Adrenal gland (tissue), 12 donors: Measurements from ENCODE around the gene FHAD1. TPM values are rescaled to one million over a fixed set of nuclear protein-coding genes. Genes with fewer than 3 reads are reported as not detected.
"Not testable (repeated sequence)": the region's sequence is repeated elsewhere in the genome, so short reads cannot be mapped to it uniquely, and the experiment has no call there.

ENCODE experiments used
- DNase-seq, 7 donors: peaks; one replicate each; pipeline ENCODE4 v3.0.0-alpha.2; 2019 to 2020
- H3K27ac ChIP-seq, 5 donors: fragments of 200-600 bp; sonication (generic) in 4 of 5; 1 replicate in 3 of 5; 2 replicates in 2 of 5; pipeline versions ENCODE4 v1.5.1 to v1.8.0; 2016 to 2020; ENCODE audit warnings: mild to moderate bottlenecking in 1 of 5
- H3K27me3 ChIP-seq: fragments of 200-600 bp; 2 replicates; pipeline ENCODE4 v1.8.0; 2021
- H3K36me3 ChIP-seq, 2 donors: fragments of 200-600 bp; replicated peaks in 1 of 2; 1 replicate in 1 of 2; 2 replicates in 1 of 2; pipeline versions ENCODE4 v1.5.1 to v1.8.0; 2018 to 2022
- H3K4me1 ChIP-seq, 2 donors: fragments of 200-600 bp; replicated peaks in 1 of 2; 1 replicate in 1 of 2; 2 replicates in 1 of 2; pipeline versions ENCODE4 v1.5.1 to v1.8.0; 2018 to 2021
- H3K4me3 ChIP-seq, 4 donors: fragments of 200-600 bp; sonication (generic) in 3 of 4; one replicate each; pipeline ENCODE4 v1.5.1; 2016 to 2018
- H3K9me3 ChIP-seq, 3 donors: fragments of 200-600 bp; sonication (generic) in 1 of 3; replicated peaks in 1 of 3; 1 replicate in 2 of 3; 2 replicates in 1 of 3; pipeline versions ENCODE4 v1.5.1 to v1.8.0; 2016 to 2021
- CTCF ChIP-seq, 6 experiments: fragments of 450-650 bp in 4 of 6; fragments of 200-600 bp in 2 of 6; sonication (generic) in 1 of 6; IDR thresholded peaks; 1 replicate in 5 of 6; 2 replicates in 1 of 6; pipeline versions ENCODE4 v1.5.1 to v1.8.0; 2016 to 2021; ENCODE audit warnings: antibody characterized with exemption in 6 of 6, mild to moderate bottlenecking in 2 of 6, moderate library complexity in 1 of 6
- POLR2A ChIP-seq, 2 donors: fragments of 450-650 bp; IDR thresholded peaks; one replicate each; pipeline ENCODE4 v1.6.1; 2017; ENCODE audit warnings: antibody characterized with exemption in 2 of 2, mild to moderate bottlenecking in 2 of 2, moderate library complexity in 1 of 2
- WGBS, 4 donors: extraction: QIAGEN DNeasy Blood & Tissue Kit in 2 of 4; methylation state at CpG; one replicate each; pipeline versions ENCODE4 v1.1.5 to v1.1.7; 2013 to 2017; 5-methylcytosine and 5-hydroxymethylcytosine counted together
- intact Hi-C, 2 donors: fragments of 100-400 bp; cut with DNase I; formaldehyde crosslinking; loops; one replicate each; pipeline versions ENCODE4 v1.14.1 to v1.15.0; 2022 to 2023
- polyA plus RNA-seq, 3 donors: library from polyadenylated mRNA; stranded (reverse); fragments of 200-250 nt in 2 of 3; fragments of 350-450 nt in 1 of 3; fragmentation: Illumina TruSeq in 1 of 3; extraction: RNeasy Lipid Tissue Mini Kit (QIAGEN cat#74804) in 1 of 3; gene quantifications; one replicate each; pipeline ENCODE4 v1.2.3, GENCODE V29; 2013 to 2014
- total RNA-seq, 9 donors: library from RNA; depleted of rRNA in 4 of 9; stranded (reverse); fragments of >200 nt in 4 of 9; fragments of 120-200 nt in 1 of 9; fragmentation: NEBNext Ultra II Directional in 1 of 9; extraction: Animal tissue kit (Norgen Biotek cat#: 25700) in 1 of 9; gene quantifications; one replicate each; pipeline versions ENCODE4 v1.1.0 to v1.2.4, GENCODE V29; 2013 to 2023
- donor health status: healthy with polysubstance abuse.
- donor health status: Bipolar disorder and iron deficiency.
- donor health status: DM: yes; HTN: yes; CAD: no.
- donor health status: DM: no; HTN: no; CAD: no.
- donor health status: DM: no; HTN: no; CAD: no.
- donor health status: DM: yes; HTN: yes; CAD: no.

FHAD1 gene
- total and polyA plus RNA-seq, 12 donors, result 0.09 to 1.6 (median 0.57) TPM; not detected in 1

- H3K4me3 ChIP-seq, result no peak overlapping the region
- peak overlapping the region in 1 of 5 donors; percentile 91 for H3K27ac ChIP-seq
- peak in 2 of 7 donors; percentile 35 to 43 for DNase-seq
- intact Hi-C loops, result loop anchor here in 1 of 2 donors (5.0 kb wide), 1 partner anchor 105 kb away; no protein-coding TSS in a partner anchor
- H3K27me3 ChIP-seq, result no peaks in the 10 kb centered on the region
- H3K4me1 ChIP-seq, result peaks cover 4 to 17% of the 10 kb centered on the region in 2 donors
- H3K36me3 ChIP-seq, result peaks cover 0 to 8% of the 10 kb centered on the region in 2 donors
- no peaks in the 10 kb centered on the region for H3K9me3 ChIP-seq
- TF ChIP-seq CTCF (IDR thresholded peaks at IDR 0.05), result no peak
- TF ChIP-seq POLR2A (IDR thresholded peaks at IDR 0.05), result no peak
- WGBS, 4 donors, result 61 to 69% (median 67%) methylated on average over 8 to 9 of the region's 9 CpGs
Observed at GRCh38 chr1:15432324-15432723, 185.3 kb downstream of the FHAD1 start.

GRCh38 chr1:15433471-15433870 is 186.4 kb downstream of the FHAD1 start:
- peaks cover 0 to 12% of the 10 kb centered on the region in 2 donors for H3K4me1 ChIP-seq
- intact Hi-C loops, result loop anchor here in 1 of 2 donors (5.0 kb wide), 1 partner anchor 106 kb away; no protein-coding TSS in a partner anchor
- peak in 1 of 7 donors; percentile 17 for DNase-seq
- no peak overlapping the region for H3K27ac ChIP-seq
- no peaks in the 10 kb centered on the region for H3K27me3 ChIP-seq
- no peaks in the 10 kb centered on the region for H3K36me3 ChIP-seq
- H3K9me3 ChIP-seq, result no peaks in the 10 kb centered on the region
- 42 to 75% (median 69%) methylated on average over 8 to 9 of the region's 9 CpGs for WGBS, 4 donors
- no peak overlapping the region for H3K4me3 ChIP-seq
- TF ChIP-seq CTCF (IDR thresholded peaks at IDR 0.05) (no peak), POLR2A (IDR thresholded peaks at IDR 0.05) (no peak)

- H3K27me3 ChIP-seq, H3K36me3 ChIP-seq, H3K4me3 ChIP-seq, H3K9me3 ChIP-seq, H3K4me1 ChIP-seq, H3K27ac ChIP-seq: not testable (repeated sequence)
- DNase-seq, result peak in 1 of 7 donors; percentile 49
- intact Hi-C loops, result loop anchor here in 1 of 2 donors (5.0 kb wide), 1 partner anchor 107 kb away; no protein-coding TSS in a partner anchor
- 58 to 68% (median 60%) methylated on average over 8 of the region's 8 CpGs for WGBS, 4 donors
Observed at GRCh38 chr1:15434739-15435138, 187.7 kb downstream of the FHAD1 start.

GRCh38 chr1:15435239-15436077 is 188.4 kb downstream of the FHAD1 start:
- TF ChIP-seq POLR2A (IDR thresholded peaks at IDR 0.05) (no peak), CTCF (IDR thresholded peaks at IDR 0.05) (no peak)
- Histone ChIP-seq H3K27ac (no peak overlapping the region), H3K27me3 (no peaks in the 10 kb centered on the region), H3K4me1 (peaks cover 0 to 4% of the 10 kb centered on the region in 2 donors), H3K36me3 (no peaks in the 10 kb centered on the region), H3K9me3 (no peaks in the 10 kb centered on the region), H3K4me3 (no peak overlapping the region)
- WGBS, 4 donors, result 87 to 96% (median 93%) methylated on average over 17 of the region's 17 CpGs
- intact Hi-C loops, result no loop called here
- no peak for DNase-seq
